ENCODE measurements around the gene TTBK2.

Gene TTBK2

DNA sequence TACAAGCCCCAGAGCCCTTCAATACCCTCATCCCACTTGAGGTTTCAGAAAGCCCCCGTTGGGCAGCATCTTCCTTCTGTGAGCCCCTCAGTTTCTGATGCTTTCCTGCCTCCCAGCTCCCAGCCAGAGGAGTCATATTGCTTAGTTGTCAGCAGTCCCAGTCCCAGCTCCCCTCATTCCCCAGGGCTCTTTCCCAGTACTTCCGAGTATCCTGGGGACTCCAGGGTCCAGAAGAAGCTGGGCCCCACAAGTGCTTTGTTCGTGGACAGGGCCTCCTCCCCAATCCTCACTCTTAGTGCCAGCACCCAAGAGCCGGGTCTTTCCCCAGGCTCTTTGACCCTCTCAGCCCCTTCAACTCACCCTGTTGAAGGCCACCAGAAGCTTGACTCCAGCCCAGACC is 227.6 kb downstream of the TTBK2 start:
- DNase-seq (ENCODE audit: low read depth in 2 of 2), result no peak

DNA sequence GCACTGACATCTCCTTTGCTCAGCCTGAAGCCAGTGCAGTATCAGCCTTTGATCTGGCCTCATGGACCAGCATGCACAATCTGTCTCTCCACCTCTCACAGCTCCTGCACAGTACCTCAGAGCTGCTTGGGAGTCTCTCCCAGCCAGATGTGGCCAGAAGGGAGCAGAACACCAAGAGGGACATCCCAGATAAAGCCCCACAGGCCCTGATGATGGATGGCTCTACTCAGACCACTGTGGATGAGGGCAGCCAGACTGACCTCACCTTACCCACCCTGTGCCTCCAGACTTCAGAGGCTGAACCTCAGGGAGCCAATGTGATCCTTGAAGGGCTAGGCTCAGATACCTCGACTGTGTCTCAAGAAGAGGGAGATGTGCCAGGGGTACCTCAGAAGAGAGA is 228.0 kb downstream of the TTBK2 start:
- DNase-seq (ENCODE audit: low read depth in 2 of 2), result no peak

DNA sequence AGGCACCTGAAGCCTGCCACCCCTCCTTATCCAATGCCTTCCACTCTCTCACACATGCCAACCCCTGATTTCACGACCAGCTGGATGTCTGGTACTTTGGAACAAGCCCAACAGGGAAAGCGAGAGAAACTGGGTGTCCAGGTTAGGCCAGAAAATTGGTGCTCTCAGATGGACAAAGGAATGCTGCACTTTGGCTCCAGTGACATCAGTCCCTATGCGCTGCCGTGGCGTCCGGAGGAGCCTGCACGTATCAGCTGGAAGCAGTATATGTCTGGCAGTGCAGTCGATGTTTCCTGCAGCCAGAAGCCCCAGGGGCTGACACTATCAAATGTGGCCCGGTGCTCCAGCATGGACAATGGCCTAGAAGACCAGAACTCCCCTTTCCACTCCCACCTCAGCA is 228.8 kb downstream of the TTBK2 start:
- DNase-seq (ENCODE audit: low read depth in 2 of 2), result no peak

DNA sequence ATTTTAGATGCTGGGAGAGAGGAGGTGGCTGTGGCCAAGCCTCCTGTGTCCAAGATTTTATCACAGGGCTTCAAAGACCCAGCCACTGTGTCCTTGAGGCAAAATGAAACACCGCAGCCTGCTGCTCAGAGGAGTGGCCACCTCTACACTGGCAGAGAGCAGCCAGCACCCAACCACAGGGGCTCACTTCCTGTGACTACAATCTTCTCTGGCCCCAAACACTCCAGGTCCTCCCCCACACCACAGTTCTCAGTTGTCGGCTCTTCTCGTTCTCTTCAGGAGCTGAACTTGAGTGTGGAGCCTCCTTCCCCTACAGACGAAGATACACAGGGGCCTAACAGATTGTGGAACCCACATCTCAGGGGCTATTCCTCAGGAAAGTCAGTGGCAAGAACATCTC is 229.3 kb downstream of the TTBK2 start:
- DNase-seq (ENCODE audit: low read depth in 2 of 2), result no peak
